A673 (cell line): Measurements from ENCODE around the gene LCLAT1.

Experiments used
- CTCF ChIP-seq: fragments of 300-800, 200-600 bp; sonication (generic); conservative IDR thresholded peaks from 2 replicates; pipeline ENCODE4 v1.5.1; 2017; ENCODE audit warnings: low read depth, mild to moderate bottlenecking, antibody characterized with exemption, low read length, moderate library complexity, mixed read lengths
- EZH2 ChIP-seq: fragments of 200-600 bp; sonication (generic); IDR thresholded peaks from 2 replicates; pipeline ENCODE4 v1.6.1; 2017; ENCODE audit warnings: borderline replicate concordance, low read depth, mild to moderate bottlenecking, mixed read lengths, antibody characterized with exemption, low read length; ENCODE audit not compliant: poor library complexity, severe bottlenecking

- TF ChIP-seq EZH2 (no peak), CTCF (no peak)
These were observed 371 bp upstream of the LCLAT1 start for GRCh38 chr2:30446602-30447148.
